ENCODE data around the gene C2orf42. TPM values are rescaled to one million over a fixed set of nuclear protein-coding genes. Genes with fewer than 3 reads are reported as not detected.

Gene C2orf42
- polyA plus RNA-seq, 3 donors: 3.0 to 5.5 (median 4.0) TPM

GRCh38 chr2:70212298-70212932, 21.6 kb upstream of the C2orf42 start:
- Histone ChIP-seq H3K9me3 (replicated peaks in 1 of 2; ENCODE audit: control insufficient read depth in 1 of 2, insufficient read depth in 1 of 2, low read length in 2 of 2) (no peaks in the 10 kb centered on the region), H3K79me2 (ENCODE audit: insufficient read depth, low read length) (no peaks in the 10 kb centered on the region), H3K4me1 (ENCODE audit: control insufficient read depth in 1 of 2, insufficient read depth in 2 of 2, low read length in 2 of 2) (no peaks in the 10 kb centered on the region), H4K20me1 (ENCODE audit: insufficient read depth, low read length) (no peaks in the 10 kb centered on the region), H3K36me3 (replicated peaks in 1 of 2; ENCODE audit: control insufficient read depth in 1 of 2, insufficient read depth in 2 of 2, low read length in 2 of 2) (peaks cover 58 to 85% of the 10 kb centered on the region in 2 donors), H3K4me3 (replicated peaks in 1 of 3; ENCODE audit: low read depth in 2 of 3, low read length in 3 of 3) (no peak overlapping the region), H3K27me3 (ENCODE audit: control insufficient read depth in 2 of 2, insufficient read depth in 2 of 2, low read length in 2 of 2) (no peaks in the 10 kb centered on the region), H3K9ac (ENCODE audit: insufficient read depth, low read length, poor library complexity, severe bottlenecking) (no peak overlapping the region), H3K27ac (ENCODE audit: low read depth in 1 of 2, low read length in 2 of 2) (no peak overlapping the region), H3K4me2 (replicated peaks; ENCODE audit: extremely low read depth, low read length, poor library complexity, severe bottlenecking) (no peak overlapping the region), H2AFZ (ENCODE audit: insufficient read depth, low read depth, low read length, poor library complexity, severe bottlenecking) (no peak overlapping the region)
- Mint-ChIP-seq H3K9me3 (no peaks in the 10 kb centered on the region), H3K36me3 (peaks cover 43 to 70% of the 10 kb centered on the region in 2 donors), H3K4me1 (no peaks in the 10 kb centered on the region), H3K27ac (peak overlapping the region in 1 of 7 donors; percentile 64), H3K4me3 (no peak overlapping the region), H3K27me3 (ENCODE audit: low read depth in 3 of 3) (no peaks in the 10 kb centered on the region)
- intact Hi-C loops (cut with micrococcal nuclease): no loop called here
- no peak for DNase-seq
- TF ChIP-seq CTCF (IDR thresholded peaks at IDR 0.05): no peak
- no CpG with 5 or more reads among the region's 3 CpGs for WGBS (ENCODE audit: insufficient coverage)

GRCh38 chr2:70211595-70211994, 20.8 kb upstream of the C2orf42 start:
- Mint-ChIP-seq H3K9me3 (no peaks in the 10 kb centered on the region), H3K4me1 (no peaks in the 10 kb centered on the region), H3K36me3 (peaks cover 40 to 62% of the 10 kb centered on the region in 2 donors), H3K27ac (no peak overlapping the region), H3K4me3 (no peak overlapping the region), H3K27me3 (ENCODE audit: low read depth in 3 of 3) (no peaks in the 10 kb centered on the region)
- no peaks in the 10 kb centered on the region for H3K9me3 ChIP-seq (replicated peaks in 1 of 2; ENCODE audit: control insufficient read depth in 1 of 2, insufficient read depth in 1 of 2, low read length in 2 of 2)
- no peak overlapping the region for H3K27ac ChIP-seq (ENCODE audit: low read depth in 1 of 2, low read length in 2 of 2)
- no peaks in the 10 kb centered on the region for H3K27me3 ChIP-seq (ENCODE audit: control insufficient read depth in 2 of 2, insufficient read depth in 2 of 2, low read length in 2 of 2)
- no peak for TF ChIP-seq CTCF (IDR thresholded peaks at IDR 0.05)
- H2AFZ ChIP-seq (ENCODE audit: insufficient read depth, low read depth, low read length, poor library complexity, severe bottlenecking): no peak overlapping the region
- H3K36me3 ChIP-seq (replicated peaks in 1 of 2; ENCODE audit: control insufficient read depth in 1 of 2, insufficient read depth in 2 of 2, low read length in 2 of 2): peaks cover 50 to 78% of the 10 kb centered on the region in 2 donors
- no peaks in the 10 kb centered on the region for H3K4me1 ChIP-seq (ENCODE audit: control insufficient read depth in 1 of 2, insufficient read depth in 2 of 2, low read length in 2 of 2)
- intact Hi-C loops (cut with micrococcal nuclease): no loop called here
- H3K4me2 ChIP-seq (replicated peaks; ENCODE audit: extremely low read depth, low read length, poor library complexity, severe bottlenecking): no peak overlapping the region
- H3K9ac ChIP-seq (ENCODE audit: insufficient read depth, low read length, poor library complexity, severe bottlenecking): no peak overlapping the region
- DNase-seq: no peak
- no peaks in the 10 kb centered on the region for H4K20me1 ChIP-seq (ENCODE audit: insufficient read depth, low read length)
- no CpG with 5 or more reads among the region's 2 CpGs for WGBS (ENCODE audit: insufficient coverage)
- no peak overlapping the region for H3K4me3 ChIP-seq (replicated peaks in 1 of 3; ENCODE audit: low read depth in 2 of 3, low read length in 3 of 3)
- H3K79me2 ChIP-seq (ENCODE audit: insufficient read depth, low read length): no peaks in the 10 kb centered on the region

Data from CD14-positive monocyte (primary cell).